Measurements from ENCODE around the gene UBAC1. TPM values are rescaled to one million over a fixed set of nuclear protein-coding genes. Genes with fewer than 3 reads are reported as not detected.
"Not testable (repeated sequence)": the region's sequence is repeated elsewhere in the genome, so short reads cannot be mapped to it uniquely, and the experiment has no call there.

Gene UBAC1
- total RNA-seq, 2 experiments from 2014 or later: 28.1 to 29.5 TPM

- Mint-ChIP-seq H3K4me3 (no peak overlapping the region), H3K27me3 (no peaks in the 10 kb centered on the region), H3K36me3 (ENCODE audit: low read depth) (peaks cover 32% of the 10 kb centered on the region), H3K9me3 (no peaks in the 10 kb centered on the region), H3K27ac (no peak overlapping the region), H3K4me1 (peaks cover 40% of the 10 kb centered on the region)
- no peak for DNase-seq
- POLR2A ChIA-PET: no interaction called here
- CTCF ChIA-PET: no interaction called here
Observed at GRCh38 chr9:135903786-135904520, 57.2 kb downstream of the UBAC1 start.

GRCh38 chr9:135903358-135903656, 57.9 kb downstream of the UBAC1 start:
- H3K9me3 Mint-ChIP-seq: no peaks in the 10 kb centered on the region
- H3K4me1 Mint-ChIP-seq: peaks cover 38% of the 10 kb centered on the region
- CTCF ChIA-PET: no interaction called here
- peaks cover 29% of the 10 kb centered on the region for H3K36me3 Mint-ChIP-seq (ENCODE audit: low read depth)
- POLR2A ChIA-PET: no interaction called here
- no peak overlapping the region for H3K27ac Mint-ChIP-seq
- no peak overlapping the region for H3K4me3 Mint-ChIP-seq
- no peak for DNase-seq
- no peaks in the 10 kb centered on the region for H3K27me3 Mint-ChIP-seq

- Mint-ChIP-seq H3K4me1 (peaks cover 36% of the 10 kb centered on the region), H3K27me3 (no peaks in the 10 kb centered on the region), H3K36me3 (ENCODE audit: low read depth) (peaks cover 29% of the 10 kb centered on the region), H3K4me3 (no peak overlapping the region), H3K9me3 (no peaks in the 10 kb centered on the region), H3K27ac (no peak overlapping the region)
- CTCF ChIA-PET: no interaction called here
- POLR2A ChIA-PET: no interaction called here
- DNase-seq: no peak
Observed at GRCh38 chr9:135902655-135903357, 58.4 kb downstream of the UBAC1 start.

- no peak overlapping the region for H3K27ac Mint-ChIP-seq
- no peaks in the 10 kb centered on the region for H3K27me3 Mint-ChIP-seq
- H3K9me3 Mint-ChIP-seq: no peaks in the 10 kb centered on the region
- DNase-seq: no peak
- POLR2A ChIA-PET: no interaction called here
- CTCF ChIA-PET: no interaction called here
- H3K4me3 Mint-ChIP-seq: no peak overlapping the region
- H3K36me3 Mint-ChIP-seq (ENCODE audit: low read depth): peaks cover 29% of the 10 kb centered on the region
- peaks cover 36% of the 10 kb centered on the region for H3K4me1 Mint-ChIP-seq
Observed at GRCh38 chr9:135901826-135902225, 59.3 kb downstream of the UBAC1 start.

- no peak for DNase-seq
- CTCF ChIA-PET: no interaction called here
- peaks cover 34% of the 10 kb centered on the region for H3K4me1 Mint-ChIP-seq
- H3K9me3 Mint-ChIP-seq: no peaks in the 10 kb centered on the region
- POLR2A ChIA-PET: no interaction called here
- H3K27ac Mint-ChIP-seq: no peak overlapping the region
- no peak overlapping the region for H3K4me3 Mint-ChIP-seq
- H3K36me3 Mint-ChIP-seq (ENCODE audit: low read depth): peaks cover 28% of the 10 kb centered on the region
- no peaks in the 10 kb centered on the region for H3K27me3 Mint-ChIP-seq
Observed at GRCh38 chr9:135901031-135901758, 60.0 kb downstream of the UBAC1 start.

- H3K4me1 Mint-ChIP-seq: peaks cover 20% of the 10 kb centered on the region
- H3K4me3 Mint-ChIP-seq: no peak overlapping the region
- ChIA-PET CTCF (interaction anchor here (1.0 kb wide), 1 partner anchor 9 kb away, joined by 3 read pairs; the partner anchor contains the start of gene CAMSAP1), POLR2A (interaction anchor here (0.8 kb wide), 1 partner anchor 9 kb away, joined by 3 read pairs; no protein-coding TSS in a partner anchor)
- no peak for DNase-seq
- no peak overlapping the region for H3K27ac Mint-ChIP-seq
- no peaks in the 10 kb centered on the region for H3K27me3 Mint-ChIP-seq
- H3K9me3 Mint-ChIP-seq: no peaks in the 10 kb centered on the region
- peaks cover 17% of the 10 kb centered on the region for H3K36me3 Mint-ChIP-seq (ENCODE audit: low read depth)
Observed at GRCh38 chr9:135898634-135899407, 62.4 kb downstream of the UBAC1 start.

- Mint-ChIP-seq H3K4me1 (peaks cover 26% of the 10 kb centered on the region), H3K27ac (no peak overlapping the region), H3K36me3 (ENCODE audit: low read depth) (peaks cover 13% of the 10 kb centered on the region), H3K4me3 (no peak overlapping the region), H3K27me3 (no peaks in the 10 kb centered on the region), H3K9me3 (no peaks in the 10 kb centered on the region)
- POLR2A ChIA-PET: interaction anchor here (1.6 kb wide), 1 partner anchor 10 kb away, joined by 5 read pairs; no protein-coding TSS in a partner anchor
- CTCF ChIA-PET: no interaction called here
- no peak for DNase-seq
Observed at GRCh38 chr9:135896626-135897025, 64.5 kb downstream of the UBAC1 start.

GRCh38 chr9:135896205-135896604, 65.0 kb downstream of the UBAC1 start:
- no peak overlapping the region for H3K27ac Mint-ChIP-seq
- DNase-seq: no peak
- peaks cover 26% of the 10 kb centered on the region for H3K4me1 Mint-ChIP-seq
- POLR2A ChIA-PET: interaction anchor here (1.6 kb wide), 1 partner anchor 10 kb away, joined by 5 read pairs; no protein-coding TSS in a partner anchor
- H3K36me3 Mint-ChIP-seq (ENCODE audit: low read depth): peaks cover 11% of the 10 kb centered on the region
- CTCF ChIA-PET: no interaction called here
- no peak overlapping the region for H3K4me3 Mint-ChIP-seq
- no peaks in the 10 kb centered on the region for H3K27me3 Mint-ChIP-seq
- no peaks in the 10 kb centered on the region for H3K9me3 Mint-ChIP-seq

- Mint-ChIP-seq H3K27ac (no peak overlapping the region), H3K27me3 (no peaks in the 10 kb centered on the region)
- POLR2A ChIA-PET: no interaction called here
Observed at GRCh38 chr9:135895202-135895848, 65.8 kb downstream of the UBAC1 start.

GRCh38 chr9:135893104-135893503, 68.1 kb downstream of the UBAC1 start:
- DNase-seq: no peak
- H3K4me3 Mint-ChIP-seq: no peak overlapping the region
- ChIA-PET POLR2A (no interaction called here), CTCF (no interaction called here)
- H3K4me1 Mint-ChIP-seq: peaks cover 15% of the 10 kb centered on the region
- H3K27ac Mint-ChIP-seq: no peak overlapping the region
- H3K27me3 Mint-ChIP-seq: no peaks in the 10 kb centered on the region
- no peaks in the 10 kb centered on the region for H3K9me3 Mint-ChIP-seq
- H3K36me3 Mint-ChIP-seq (ENCODE audit: low read depth): peaks cover 3% of the 10 kb centered on the region

More at GRCh38 chr9:135895202-135895848, 65.8 kb downstream of the UBAC1 start:
- peaks cover 26% of the 10 kb centered on the region for H3K4me1 Mint-ChIP-seq
- CTCF ChIA-PET: no interaction called here
- H3K36me3 Mint-ChIP-seq (ENCODE audit: low read depth): peaks cover 8% of the 10 kb centered on the region
- no peaks in the 10 kb centered on the region for H3K9me3 Mint-ChIP-seq
- DNase-seq: no peak
- no peak overlapping the region for H3K4me3 Mint-ChIP-seq

- H3K27ac Mint-ChIP-seq; POLR2A ChIA-PET; H3K9me3 Mint-ChIP-seq; DNase-seq; H3K4me3 Mint-ChIP-seq; CTCF ChIA-PET; H3K36me3 Mint-ChIP-seq (ENCODE audit: low read depth); H3K27me3 Mint-ChIP-seq: not testable (repeated sequence)
- peaks cover 22% of the 10 kb centered on the region for H3K4me1 Mint-ChIP-seq
Observed at GRCh38 chr9:135892327-135892726, 68.8 kb downstream of the UBAC1 start.

GRCh38 chr9:135891027-135891631, 70.0 kb downstream of the UBAC1 start:
- DNase-seq: no peak
- CTCF ChIA-PET: no interaction called here
- Mint-ChIP-seq H3K4me1 (peaks cover 34% of the 10 kb centered on the region), H3K27ac (no peak overlapping the region), H3K36me3 (ENCODE audit: low read depth) (peaks cover 3% of the 10 kb centered on the region), H3K27me3 (no peaks in the 10 kb centered on the region), H3K4me3 (no peak overlapping the region), H3K9me3 (no peaks in the 10 kb centered on the region)
- POLR2A ChIA-PET: no interaction called here

All from activated CD4-positive, alpha-beta memory T cell treated with anti-CD3 and anti-CD28 coated beads, Interleukin-2, amount 10 ng/mL, durations not matched to agents 7 days and 5 days (primary cell).